HepG2 (cell line): ENCODE results near the gene C6orf132. TPM values are rescaled to one million over a fixed set of nuclear protein-coding genes. Genes with fewer than 3 reads are reported as not detected.

Experiments used
- AFF4 ChIP-seq: sonication (generic); formaldehyde crosslinking; IDR thresholded peaks from 2 replicates; pipeline ENCODE4 v1.4.0; 2020; ENCODE audit warnings: missing genetic modification reagents
- AHDC1 ChIP-seq: sonication (generic); formaldehyde crosslinking; IDR thresholded peaks from 2 replicates; pipeline ENCODE4 v1.5.1; 2020; ENCODE audit warnings: mild to moderate bottlenecking, missing genetic modification reagents, borderline replicate concordance
- GATA4 ChIP-seq: sonication (generic); IDR thresholded peaks from 2 replicates; pipeline ENCODE4 v1.6.1; 2016; ENCODE audit warnings: antibody characterized with exemption, low read depth, borderline replicate concordance
- MIER3 ChIP-seq: IDR thresholded peaks from 2 replicates; pipeline ENCODE4 v1.6.1; 2016; ENCODE audit warnings: missing compliant biosample characterization, borderline replicate concordance
- RAD21 ChIP-seq: fragments of 450-650 bp; formaldehyde crosslinking; IDR thresholded peaks from 2 replicates; pipeline ENCODE4 v1.5.0; 2020; ENCODE audit warnings: mild to moderate bottlenecking
- RAD51 ChIP-seq: fragments of 450-650 bp; IDR thresholded peaks from 2 replicates; pipeline ENCODE4 v1.6.1; 2016; ENCODE audit warnings: borderline replicate concordance
- SKIL ChIP-seq: sonication (generic); formaldehyde crosslinking; IDR thresholded peaks from 2 replicates; pipeline ENCODE4 v1.8.0; 2022; ENCODE audit warnings: missing genetic modification reagents, mild to moderate bottlenecking, moderate library complexity, borderline replicate concordance
- TMF1 ChIP-seq: sonication (generic); formaldehyde crosslinking; IDR thresholded peaks from 2 replicates; pipeline ENCODE4 v1.8.1; 2022; ENCODE audit warnings: low read depth, missing genetic modification reagents
- ZBTB7A ChIP-seq: sonication (generic); formaldehyde crosslinking; IDR thresholded peaks from 2 replicates; pipeline ENCODE4 v1.8.0; 2022; ENCODE audit warnings: mild to moderate bottlenecking, missing genetic modification reagents
- ZNF30 ChIP-seq: sonication (generic); formaldehyde crosslinking; IDR thresholded peaks from 2 replicates; pipeline ENCODE4 v1.5.0; 2020; ENCODE audit warnings: mild to moderate bottlenecking, missing genetic modification reagents
- ZNF367 ChIP-seq: sonication (generic); formaldehyde crosslinking; IDR thresholded peaks from 2 replicates; pipeline ENCODE4 v1.4.0; 2020; ENCODE audit warnings: missing genetic modification reagents, borderline replicate concordance
- ZNF772 ChIP-seq: sonication (generic); formaldehyde crosslinking; IDR thresholded peaks from 2 replicates; pipeline ENCODE4 v1.5.0; 2020; ENCODE audit warnings: mild to moderate bottlenecking, missing genetic modification reagents
- polyA plus RNA-seq, 8 experiments: library from polyadenylated mRNA; depleted of rRNA in 3 of 8; stranded (reverse) in 7 of 8; unstranded in 1 of 8; fragments of >200 nt; fragmentation: Illumina TruSeq in 4 of 8; extraction: Trizol in 4 of 8; gene quantifications; 2 replicates each; pipeline versions ENCODE4 v1.2.1 to v1.2.3, GENCODE V29; 2011 to 2016; ENCODE audit warnings: low read depth in 4 of 8, missing spikeins in 1 of 8, mixed read lengths in 1 of 8; ENCODE audit not compliant: insufficient read depth in 1 of 8
- total RNA-seq, 5 experiments: library from RNA; depleted of rRNA; stranded (reverse); fragments of >200 nt; fragmentation: Illumina TruSeq; extraction: Trizol; gene quantifications; 2 replicates each; pipeline ENCODE4 v1.2.3, GENCODE V29; 2016; ENCODE audit warnings: low read depth in 1 of 5

The C6orf132 gene
- total and polyA plus RNA-seq, 2 of the 13 experiments (the other 11 are each of a cell fraction or from before 2014, with no cell fraction given), result 0.78 to 3.0 TPM

GRCh38 chr6:42106112-42107023 is 36.1 kb downstream of the C6orf132 start (continued):
- TF ChIP-seq SKIL (CRISPR knock-in tag), result peak; percentile 83
- no peak for TF ChIP-seq ZNF30 (CRISPR knock-in tag)
- TF ChIP-seq RAD21 (CRISPR knock-in tag), result no peak
- TF ChIP-seq RAD51, result no peak
- TF ChIP-seq AHDC1 (CRISPR knock-in tag), result no peak
- no peak for TF ChIP-seq ZNF367 (CRISPR knock-in tag)
- no peak for TF ChIP-seq TMF1 (CRISPR knock-in tag)
- no peak for TF ChIP-seq GATA4
- TF ChIP-seq MIER3 (CRISPR knock-in tag), result no peak
- no peak for TF ChIP-seq ZBTB7A (CRISPR knock-in tag)
- TF ChIP-seq AFF4 (CRISPR knock-in tag), result no peak
- no peak for TF ChIP-seq ZNF772 (CRISPR knock-in tag)
